GM23338 (cell line): ENCODE data around the gene ZFP90.

ENCODE experiments used
- CREB1 ChIP-seq: fragments of 250-450 bp; sonication (Bioruptor Pico); IDR thresholded peaks from 2 replicates; pipeline ENCODE4 v1.5.0; 2020; ENCODE audit warnings: low read depth, mild to moderate bottlenecking, moderate library complexity
- CTCF ChIP-seq, 2 experiments: fragments of 200-600 bp in 1 of 2; sonication (generic) in 1 of 2; conservative IDR thresholded peaks; 2 replicates each; pipeline versions ENCODE4 v1.5.1 to v1.6.1; 2016 to 2017; ENCODE audit warnings: antibody characterized with exemption in 2 of 2, low read depth in 2 of 2, mild to moderate bottlenecking in 2 of 2, moderate library complexity in 1 of 2
- ETS1 ChIP-seq: IDR thresholded peaks from 2 replicates; pipeline ENCODE4 v1.6.1; 2016; ENCODE audit warnings: antibody characterized with exemption
- EZH2 ChIP-seq: fragments of 200-600 bp; sonication (generic); IDR thresholded peaks from one replicate; pipeline ENCODE4 v1.8.0; 2017; ENCODE audit warnings: antibody characterized with exemption, mild to moderate bottlenecking, low read depth; ENCODE audit not compliant: unreplicated experiment
- EZH2phosphoT487 ChIP-seq: fragments of 200-600 bp; sonication (generic); IDR thresholded peaks from one replicate; pipeline ENCODE4 v1.8.1; 2018; ENCODE audit warnings: antibody characterized with exemption; ENCODE audit not compliant: unreplicated experiment
- JUNB ChIP-seq: IDR thresholded peaks from one replicate; pipeline ENCODE4 v1.6.1; 2016; ENCODE audit warnings: antibody characterized with exemption; ENCODE audit not compliant: unreplicated experiment
- NANOG ChIP-seq: IDR thresholded peaks from 2 replicates; pipeline ENCODE4 v1.6.1; 2016; ENCODE audit warnings: antibody characterized with exemption, borderline replicate concordance
- POLR2AphosphoS5 ChIP-seq: IDR thresholded peaks from 2 replicates; pipeline ENCODE4 v1.6.1; 2016; ENCODE audit warnings: antibody characterized with exemption, low read depth
- REST ChIP-seq: IDR thresholded peaks from one replicate; pipeline ENCODE4 v1.6.1; 2018; ENCODE audit warnings: antibody characterized with exemption; ENCODE audit not compliant: unreplicated experiment
- STAT1 ChIP-seq: IDR thresholded peaks from one replicate; pipeline ENCODE4 v1.6.1; 2016; ENCODE audit warnings: antibody characterized with exemption; ENCODE audit not compliant: unreplicated experiment
- ZNF114 ChIP-seq: fragments of 250-450 bp; sonication (Bioruptor Pico); IDR thresholded peaks from 2 replicates; pipeline ENCODE4 v1.5.0; 2020; ENCODE audit warnings: mild to moderate bottlenecking, moderate library complexity
- ZNF331 ChIP-seq: fragments of 250-450 bp; sonication (Bioruptor Pico); IDR thresholded peaks from 2 replicates; pipeline ENCODE4 v1.5.0; 2020; ENCODE audit warnings: low read depth, mild to moderate bottlenecking, moderate library complexity
- ZNF462 ChIP-seq: fragments of 250-450 bp; sonication (Bioruptor Pico); IDR thresholded peaks from 2 replicates; pipeline ENCODE4 v1.5.0; 2020; ENCODE audit warnings: mild to moderate bottlenecking, moderate library complexity

GRCh38 chr16:68492543-68493411, 46.3 kb upstream of the ZFP90 start:
- no peak for TF ChIP-seq REST
- no peak for TF ChIP-seq CTCF (conservative IDR thresholded peaks at IDR 0.05; ENCODE audit: low read depth in 2 of 2)
- no peak for TF ChIP-seq EZH2
- no peak for TF ChIP-seq POLR2AphosphoS5
- no peak for TF ChIP-seq EZH2phosphoT487
- no peak for TF ChIP-seq ZNF114 (CRISPR knock-in tag)
- no peak for TF ChIP-seq ETS1
- no peak for TF ChIP-seq ZNF331 (CRISPR knock-in tag)
- TF ChIP-seq CREB1 (CRISPR knock-in tag): no peak
- no peak for TF ChIP-seq JUNB
- no peak for TF ChIP-seq NANOG
- TF ChIP-seq STAT1: no peak
- no peak for TF ChIP-seq ZNF462
